ENCODE measurements around the gene FAM53A. TPM values are rescaled to one million over a fixed set of nuclear protein-coding genes. Genes with fewer than 3 reads are reported as not detected.

The FAM53A gene
- total and polyA plus RNA-seq, 10 of the 15 experiments (the other 5 are each of a cell fraction or from before 2014, with no cell fraction given) = 0.02 to 0.87 (median 0.38) TPM; not detected in 2

GRCh38 chr4:1723131-1723801, 39.2 kb upstream of the FAM53A start (continued):
- TF ChIP-seq SMAD1 (IDR thresholded peaks at IDR 0.05; ENCODE audit: low read depth, partially characterized antibody) (no peak), FOXM1 (IDR thresholded peaks at IDR 0.05; ENCODE audit: low read depth, low read length) (no peak), CHD2 (IDR thresholded peaks at IDR 0.05; ENCODE audit: borderline replicate concordance, low read depth, low read length) (no peak), HDAC2 (IDR thresholded peaks at IDR 0.05) (no peak), RELA (IDR thresholded peaks at IDR 0.05; ENCODE audit: borderline replicate concordance, partially characterized antibody) (no peak), STAT1 (conservative IDR thresholded peaks at IDR 0.05) (no peak), MXI1 (IDR thresholded peaks at IDR 0.05; ENCODE audit: low read depth, low read length) (peak; percentile 66; the same call in 1 of the 2 replicates), CBX5 (IDR thresholded peaks at IDR 0.05; ENCODE audit: low read depth) (no peak), MTA2 (IDR thresholded peaks at IDR 0.05; ENCODE audit: low read depth) (peak; percentile 45), ATF2 (IDR thresholded peaks at IDR 0.05; ENCODE audit: low read length) (no peak), RFX5 (IDR thresholded peaks at IDR 0.05; ENCODE audit: low read depth, low read length) (no peak), NFIC (IDR thresholded peaks at IDR 0.05; ENCODE audit: low read depth, low read length) (no peak), ZNF24 (IDR thresholded peaks at IDR 0.05) (no peak), EGR1 (IDR thresholded peaks at IDR 0.05; ENCODE audit: borderline replicate concordance in 1 of 2, low read depth in 2 of 2, low read length in 2 of 2) (no peak), ATF7 (IDR thresholded peaks at IDR 0.05; ENCODE audit: low read depth) (peak; percentile 42), CREM (IDR thresholded peaks at IDR 0.05; ENCODE audit: low read depth) (0 out of 2 replicates have a peak, but pooled peaks have one; percentile 12), POLR2A (IDR thresholded peaks at IDR 0.05; ENCODE audit: low read depth, low read length) (peak; percentile 60), KLF5 (IDR thresholded peaks at IDR 0.05; ENCODE audit: partially characterized antibody) (no peak), KDM1A (IDR thresholded peaks at IDR 0.05; ENCODE audit: borderline replicate concordance) (no peak), EZH2 (IDR thresholded peaks at IDR 0.05; ENCODE audit: borderline replicate concordance, control insufficient read depth, low read depth, low read length) (no peak), PML (IDR thresholded peaks at IDR 0.05; ENCODE audit: low read length) (no peak), SREBF1 (IDR thresholded peaks at IDR 0.05; ENCODE audit: low read length) (no peak), BCL11A (IDR thresholded peaks at IDR 0.05; ENCODE audit: low read depth, low read length) (no peak), BACH1 (IDR thresholded peaks at IDR 0.05; ENCODE audit: borderline replicate concordance) (no peak)
- TF ChIP-seq, protein P1, sequence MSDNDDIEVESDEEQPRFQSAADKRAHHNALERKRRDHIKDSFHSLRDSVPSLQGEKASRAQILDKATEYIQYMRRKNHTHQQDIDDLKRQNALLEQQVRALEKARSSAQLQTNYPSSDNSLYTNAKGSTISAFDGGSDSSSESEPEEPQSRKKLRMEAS (IDR thresholded peaks at IDR 0.05; ENCODE audit: low read depth, low read length) = peak; percentile 40; the same call in 1 of the 2 replicates
- TF ChIP-seq, protein P2, sequence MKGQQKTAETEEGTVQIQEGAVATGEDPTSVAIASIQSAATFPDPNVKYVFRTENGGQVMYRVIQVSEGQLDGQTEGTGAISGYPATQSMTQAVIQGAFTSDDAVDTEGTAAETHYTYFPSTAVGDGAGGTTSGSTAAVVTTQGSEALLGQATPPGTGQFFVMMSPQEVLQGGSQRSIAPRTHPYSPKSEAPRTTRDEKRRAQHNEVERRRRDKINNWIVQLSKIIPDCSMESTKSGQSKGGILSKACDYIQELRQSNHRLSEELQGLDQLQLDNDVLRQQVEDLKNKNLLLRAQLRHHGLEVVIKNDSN (IDR thresholded peaks at IDR 0.05; ENCODE audit: borderline replicate concordance, extremely low read length, insufficient read depth, low read depth, low read length) = no peak
- TF ChIP-seq, protein P3, sequence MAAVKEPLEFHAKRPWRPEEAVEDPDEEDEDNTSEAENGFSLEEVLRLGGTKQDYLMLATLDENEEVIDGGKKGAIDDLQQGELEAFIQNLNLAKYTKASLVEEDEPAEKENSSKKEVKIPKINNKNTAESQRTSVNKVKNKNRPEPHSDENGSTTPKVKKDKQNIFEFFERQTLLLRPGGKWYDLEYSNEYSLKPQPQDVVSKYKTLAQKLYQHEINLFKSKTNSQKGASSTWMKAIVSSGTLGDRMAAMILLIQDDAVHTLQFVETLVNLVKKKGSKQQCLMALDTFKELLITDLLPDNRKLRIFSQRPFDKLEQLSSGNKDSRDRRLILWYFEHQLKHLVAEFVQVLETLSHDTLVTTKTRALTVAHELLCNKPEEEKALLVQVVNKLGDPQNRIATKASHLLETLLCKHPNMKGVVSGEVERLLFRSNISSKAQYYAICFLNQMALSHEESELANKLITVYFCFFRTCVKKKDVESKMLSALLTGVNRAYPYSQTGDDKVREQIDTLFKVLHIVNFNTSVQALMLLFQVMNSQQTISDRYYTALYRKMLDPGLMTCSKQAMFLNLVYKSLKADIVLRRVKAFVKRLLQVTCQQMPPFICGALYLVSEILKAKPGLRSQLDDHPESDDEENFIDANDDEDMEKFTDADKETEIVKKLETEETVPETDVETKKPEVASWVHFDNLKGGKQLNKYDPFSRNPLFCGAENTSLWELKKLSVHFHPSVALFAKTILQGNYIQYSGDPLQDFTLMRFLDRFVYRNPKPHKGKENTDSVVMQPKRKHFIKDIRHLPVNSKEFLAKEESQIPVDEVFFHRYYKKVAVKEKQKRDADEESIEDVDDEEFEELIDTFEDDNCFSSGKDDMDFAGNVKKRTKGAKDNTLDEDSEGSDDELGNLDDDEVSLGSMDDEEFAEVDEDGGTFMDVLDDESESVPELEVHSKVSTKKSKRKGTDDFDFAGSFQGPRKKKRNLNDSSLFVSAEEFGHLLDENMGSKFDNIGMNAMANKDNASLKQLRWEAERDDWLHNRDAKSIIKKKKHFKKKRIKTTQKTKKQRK (IDR thresholded peaks at IDR 0.05; ENCODE audit: low read depth, low read length) = no peak

Measured in GM12878 (cell line).